SK-N-SH (cell line): Measurements from ENCODE around the gene ZNF142.

Experiments used
- CTCF ChIP-seq: fragments of 200-600 bp; sonication (generic); IDR thresholded peaks from 2 replicates; pipeline ENCODE4 v1.6.1; 2017; ENCODE audit warnings: antibody characterized with exemption, mild to moderate bottlenecking, moderate library complexity
- GABPA ChIP-seq: IDR thresholded peaks from 2 replicates; pipeline ENCODE4 v1.4.0; 2012; ENCODE audit warnings: low read depth, mild to moderate bottlenecking
- ZBTB33 ChIP-seq: IDR thresholded peaks from 2 replicates; pipeline ENCODE4 v1.4.0; 2012; ENCODE audit warnings: low read depth, borderline replicate concordance

- TF ChIP-seq CTCF (no peak), ZBTB33 (no peak), GABPA (no peak)
Measured at GRCh38 chr2:218671097-218671653, 11.8 kb upstream of the ZNF142 start.
